ENCODE results near the gene TMEM178B. TPM values are rescaled to one million over a fixed set of nuclear protein-coding genes. Genes with fewer than 3 reads are reported as not detected.

The TMEM178B gene
- total and polyA plus RNA-seq, 2 of the 13 experiments (the other 11 are each of a cell fraction or from before 2014, with no cell fraction given) = 0.01 to 0.02 TPM

DNA sequence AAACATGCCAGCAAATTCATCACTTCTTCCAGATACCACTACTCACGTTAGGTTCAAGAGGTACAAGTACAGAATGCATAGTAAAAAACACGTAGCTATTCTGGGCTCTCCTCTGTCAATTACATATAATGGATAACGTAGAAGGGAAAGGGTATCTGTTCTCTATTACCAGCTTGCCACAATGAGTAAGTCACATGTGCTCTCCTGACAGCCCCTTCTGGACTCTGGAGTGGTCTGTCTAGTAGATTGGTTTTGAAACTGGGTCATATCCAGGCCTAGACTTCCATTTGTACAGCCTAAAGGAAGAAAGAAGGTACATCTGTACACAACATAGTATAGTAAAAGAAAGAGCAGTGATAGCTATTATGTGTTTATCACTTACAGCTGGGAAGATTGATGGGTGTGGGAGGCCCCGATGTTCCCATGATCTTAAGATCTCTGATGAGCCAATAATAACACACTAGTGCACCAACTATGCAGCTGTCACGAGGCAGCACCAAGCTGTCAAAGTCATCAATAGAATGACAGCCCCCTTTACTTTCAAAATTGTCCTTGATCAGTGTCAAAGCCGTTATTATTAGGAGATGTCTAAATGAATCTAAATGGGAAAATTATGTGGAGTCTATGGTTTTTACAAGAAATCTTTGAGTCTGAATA is 315.4 kb downstream of the TMEM178B start:
- TF ChIP-seq, protein P1, sequence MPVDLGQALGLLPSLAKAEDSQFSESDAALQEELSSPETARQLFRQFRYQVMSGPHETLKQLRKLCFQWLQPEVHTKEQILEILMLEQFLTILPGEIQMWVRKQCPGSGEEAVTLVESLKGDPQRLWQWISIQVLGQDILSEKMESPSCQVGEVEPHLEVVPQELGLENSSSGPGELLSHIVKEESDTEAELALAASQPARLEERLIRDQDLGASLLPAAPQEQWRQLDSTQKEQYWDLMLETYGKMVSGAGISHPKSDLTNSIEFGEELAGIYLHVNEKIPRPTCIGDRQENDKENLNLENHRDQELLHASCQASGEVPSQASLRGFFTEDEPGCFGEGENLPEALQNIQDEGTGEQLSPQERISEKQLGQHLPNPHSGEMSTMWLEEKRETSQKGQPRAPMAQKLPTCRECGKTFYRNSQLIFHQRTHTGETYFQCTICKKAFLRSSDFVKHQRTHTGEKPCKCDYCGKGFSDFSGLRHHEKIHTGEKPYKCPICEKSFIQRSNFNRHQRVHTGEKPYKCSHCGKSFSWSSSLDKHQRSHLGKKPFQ (CRISPR knock-in tag; IDR thresholded peaks at IDR 0.05; ENCODE audit: insufficient replicate concordance) = no peak
- TF ChIP-seq, protein P2, sequence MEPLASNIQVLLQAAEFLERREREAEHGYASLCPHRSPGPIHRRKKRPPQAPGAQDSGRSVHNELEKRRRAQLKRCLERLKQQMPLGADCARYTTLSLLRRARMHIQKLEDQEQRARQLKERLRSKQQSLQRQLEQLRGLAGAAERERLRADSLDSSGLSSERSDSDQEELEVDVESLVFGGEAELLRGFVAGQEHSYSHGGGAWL (CRISPR knock-in tag; IDR thresholded peaks at IDR 0.05) = no peak
- TF ChIP-seq TBX3 (IDR thresholded peaks at IDR 0.05; ENCODE audit: borderline replicate concordance) (no peak), ZNF232 (CRISPR knock-in tag; IDR thresholded peaks at IDR 0.05; ENCODE audit: borderline replicate concordance) (no peak), ZNF343 (CRISPR knock-in tag; IDR thresholded peaks at IDR 0.05) (no peak), RFX3 (CRISPR knock-in tag; IDR thresholded peaks at IDR 0.05) (no peak), ZSCAN22 (CRISPR knock-in tag; IDR thresholded peaks at IDR 0.05) (no peak), HNRNPL (IDR thresholded peaks at IDR 0.05; ENCODE audit: low read depth, low read length) (no peak), ZNF761 (CRISPR knock-in tag; conservative IDR thresholded peaks at IDR 0.05) (no peak), AHR (CRISPR knock-in tag; IDR thresholded peaks at IDR 0.05) (no peak), NR2F6 (IDR thresholded peaks at IDR 0.05) (no peak), NR2F6 (CRISPR knock-in tag; IDR thresholded peaks at IDR 0.05) (no peak), ZNF816 (CRISPR knock-in tag; IDR thresholded peaks at IDR 0.05; ENCODE audit: borderline replicate concordance) (no peak), NFYC (CRISPR knock-in tag; IDR thresholded peaks at IDR 0.05) (no peak), NFIC (IDR thresholded peaks at IDR 0.05; ENCODE audit: low read length) (no peak)
- TF ChIP-seq, protein P3, sequence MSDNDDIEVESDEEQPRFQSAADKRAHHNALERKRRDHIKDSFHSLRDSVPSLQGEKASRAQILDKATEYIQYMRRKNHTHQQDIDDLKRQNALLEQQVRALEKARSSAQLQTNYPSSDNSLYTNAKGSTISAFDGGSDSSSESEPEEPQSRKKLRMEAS (IDR thresholded peaks at IDR 0.05) = no peak
- TF ChIP-seq, protein P4, sequence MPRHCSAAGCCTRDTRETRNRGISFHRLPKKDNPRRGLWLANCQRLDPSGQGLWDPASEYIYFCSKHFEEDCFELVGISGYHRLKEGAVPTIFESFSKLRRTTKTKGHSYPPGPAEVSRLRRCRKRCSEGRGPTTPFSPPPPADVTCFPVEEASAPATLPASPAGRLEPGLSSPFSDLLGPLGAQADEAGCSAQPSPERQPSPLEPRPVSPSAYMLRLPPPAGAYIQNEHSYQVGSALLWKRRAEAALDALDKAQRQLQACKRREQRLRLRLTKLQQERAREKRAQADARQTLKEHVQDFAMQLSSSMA (CRISPR knock-in tag; IDR thresholded peaks at IDR 0.05) = no peak
- TF ChIP-seq, protein P5, sequence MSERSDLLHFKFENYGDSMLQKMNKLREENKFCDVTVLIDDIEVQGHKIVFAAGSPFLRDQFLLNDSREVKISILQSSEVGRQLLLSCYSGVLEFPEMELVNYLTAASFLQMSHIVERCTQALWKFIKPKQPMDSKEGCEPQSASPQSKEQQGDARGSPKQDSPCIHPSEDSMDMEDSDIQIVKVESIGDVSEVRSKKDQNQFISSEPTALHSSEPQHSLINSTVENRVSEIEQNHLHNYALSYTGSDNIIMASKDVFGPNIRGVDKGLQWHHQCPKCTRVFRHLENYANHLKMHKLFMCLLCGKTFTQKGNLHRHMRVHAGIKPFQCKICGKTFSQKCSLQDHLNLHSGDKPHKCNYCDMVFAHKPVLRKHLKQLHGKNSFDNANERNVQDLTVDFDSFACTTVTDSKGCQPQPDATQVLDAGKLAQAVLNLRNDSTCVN (CRISPR knock-in tag; IDR thresholded peaks at IDR 0.05; ENCODE audit: borderline replicate concordance) = no peak
- TF ChIP-seq, protein P6, sequence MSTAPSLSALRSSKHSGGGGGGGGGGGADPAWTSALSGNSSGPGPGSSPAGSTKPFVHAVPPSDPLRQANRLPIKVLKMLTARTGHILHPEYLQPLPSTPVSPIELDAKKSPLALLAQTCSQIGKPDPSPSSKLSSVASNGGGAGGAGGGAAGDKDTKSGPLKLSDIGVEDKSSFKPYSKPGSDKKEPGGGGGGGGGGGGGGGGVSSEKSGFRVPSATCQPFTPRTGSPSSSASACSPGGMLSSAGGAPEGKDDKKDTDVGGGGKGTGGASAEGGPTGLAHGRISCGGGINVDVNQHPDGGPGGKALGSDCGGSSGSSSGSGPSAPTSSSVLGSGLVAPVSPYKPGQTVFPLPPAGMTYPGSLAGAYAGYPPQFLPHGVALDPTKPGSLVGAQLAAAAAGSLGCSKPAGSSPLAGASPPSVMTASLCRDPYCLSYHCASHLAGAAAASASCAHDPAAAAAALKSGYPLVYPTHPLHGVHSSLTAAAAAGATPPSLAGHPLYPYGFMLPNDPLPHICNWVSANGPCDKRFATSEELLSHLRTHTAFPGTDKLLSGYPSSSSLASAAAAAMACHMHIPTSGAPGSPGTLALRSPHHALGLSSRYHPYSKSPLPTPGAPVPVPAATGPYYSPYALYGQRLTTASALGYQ (CRISPR knock-in tag; IDR thresholded peaks at IDR 0.05) = no peak
- Histone ChIP-seq H3K9ac (ENCODE audit: insufficient read depth, low read depth, low read length) (no peak overlapping the region), H3K4me2 (ENCODE audit: low read depth, low read length) (no peak overlapping the region), H3K4me1 (ENCODE audit: insufficient read depth, low read length) (no peaks in the 10 kb centered on the region), H3K9me3 (ENCODE audit: low read length) (no peaks in the 10 kb centered on the region), H2AFZ (ENCODE audit: low read length) (no peak overlapping the region), H3K4me3 (replicated peaks in 1 of 3; ENCODE audit: insufficient read depth in 1 of 3, low read depth in 2 of 3, low read length in 3 of 3) (no peak overlapping the region), H4K20me1 (ENCODE audit: insufficient read depth, low read length) (no peaks in the 10 kb centered on the region), H3K79me2 (ENCODE audit: insufficient read depth, low read length) (no peaks in the 10 kb centered on the region), H3K27me3 (ENCODE audit: control insufficient read depth in 1 of 2, insufficient read depth in 2 of 2, low read length in 2 of 2) (peaks cover 0 to 20% of the 10 kb centered on the region in 2 experiments; a peak in 2 of 5 replicates), H3K27ac (ENCODE audit: extremely low read length, insufficient read depth, low read length) (no peak overlapping the region), H3K36me3 (replicated peaks in 1 of 2; ENCODE audit: control insufficient read depth in 1 of 2, insufficient read depth in 2 of 2, low read length in 2 of 2) (no peaks in the 10 kb centered on the region)
- no peak for DNase-seq (ENCODE audit: low spot score)
- no peak for FAIRE-seq
- POLR2A ChIA-PET = no interaction called here
- no peak for ATAC-seq
- CTCF ChIA-PET (ENCODE audit: low intra/inter-chr PET ratio, low total read pairs) = no interaction called here
- no TSS peak for BruUV-seq (replicated peaks)
- intact Hi-C loops (cut with micrococcal nuclease; ENCODE audit: unreplicated experiment) = no loop called here
- in situ Hi-C loops (cut with HindIII; ENCODE audit: extremely low pct_ligation_motif_present, low pct_unique_long_range_greater_than_20kb) = no loop called here
- 12% methylated on average over 6 of the region's 6 CpGs for WGBS (ENCODE audit: low lambda C conversion rate)

Measured in HepG2 (cell line).